Breast epithelium (tissue), 3 donors: Measurements from ENCODE around the gene GOT1.

ENCODE experiments used
- CTCF ChIP-seq, 3 donors: fragments of 450-650 bp; IDR thresholded peaks; one replicate each; pipeline ENCODE4 v1.5.1; 2016 to 2017; ENCODE audit warnings: antibody characterized with exemption in 3 of 3, mild to moderate bottlenecking in 3 of 3, moderate library complexity in 3 of 3
- POLR2A ChIP-seq: fragments of 450-650 bp; IDR thresholded peaks from one replicate; pipeline ENCODE4 v1.6.1; 2016; ENCODE audit warnings: antibody characterized with exemption, mild to moderate bottlenecking, moderate library complexity

DNA sequence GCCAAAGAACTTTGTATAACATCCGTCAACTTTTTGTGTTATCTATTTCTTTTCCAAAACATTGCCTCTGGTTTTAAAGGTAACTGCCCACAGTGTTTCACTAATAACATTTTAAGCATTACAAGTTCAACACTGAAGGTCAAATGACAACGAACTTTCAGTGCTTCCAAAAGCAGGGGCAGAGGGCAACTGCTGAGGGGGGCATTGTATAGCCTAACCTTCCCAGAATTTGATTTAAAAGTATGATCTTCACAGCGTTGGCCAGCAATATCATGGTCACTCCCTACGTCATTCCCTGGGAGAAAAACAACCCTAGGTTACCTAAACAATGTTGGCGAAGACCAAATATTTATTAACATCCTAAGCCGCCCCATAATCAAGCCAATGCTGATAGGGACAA is 2.5 kb upstream of the GOT1 start:
- TF ChIP-seq CTCF (IDR thresholded peaks at IDR 0.05), result no peak
- no peak for TF ChIP-seq POLR2A
